Measurements from ENCODE around the gene ZMIZ1. TPM values are rescaled to one million over a fixed set of nuclear protein-coding genes. Genes with fewer than 3 reads are reported as not detected.

Gene ZMIZ1
- total RNA-seq, 1 experiment from 2014 or later = 15.4 TPM

DNA sequence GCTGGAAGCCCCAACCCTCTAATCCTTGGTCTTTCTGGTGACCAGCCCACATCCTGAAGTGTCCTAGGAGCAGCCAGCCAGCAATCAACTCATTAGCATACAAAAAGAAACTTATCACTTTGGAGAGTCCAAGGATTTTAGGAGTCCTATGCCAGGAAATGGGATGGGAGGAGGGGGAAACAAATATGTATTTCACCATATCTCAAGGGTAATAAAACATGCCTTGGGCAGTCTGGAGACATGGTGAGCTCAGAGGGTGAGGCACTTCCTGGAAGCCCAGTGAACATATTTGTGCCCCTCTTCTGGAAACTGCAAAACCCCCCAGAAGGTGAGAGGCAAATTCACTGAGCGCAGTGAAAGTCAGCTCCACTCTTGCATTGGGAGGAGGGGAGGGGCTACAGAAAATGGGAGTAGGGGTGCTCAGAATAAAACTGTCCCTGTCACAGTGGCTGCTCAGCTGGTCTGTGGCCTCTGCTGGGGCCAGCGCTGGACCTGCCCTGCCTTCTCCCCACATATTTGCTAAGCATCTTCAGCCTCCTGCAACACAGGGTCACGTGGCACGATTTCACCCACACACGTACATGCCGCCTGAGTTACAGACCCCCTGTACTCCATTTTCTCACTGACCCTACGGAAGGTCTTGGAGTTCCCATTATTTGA, 17.7 kb upstream of the ZMIZ1 start:
- DNase-seq (ENCODE audit: low read depth) = no peak

DNA sequence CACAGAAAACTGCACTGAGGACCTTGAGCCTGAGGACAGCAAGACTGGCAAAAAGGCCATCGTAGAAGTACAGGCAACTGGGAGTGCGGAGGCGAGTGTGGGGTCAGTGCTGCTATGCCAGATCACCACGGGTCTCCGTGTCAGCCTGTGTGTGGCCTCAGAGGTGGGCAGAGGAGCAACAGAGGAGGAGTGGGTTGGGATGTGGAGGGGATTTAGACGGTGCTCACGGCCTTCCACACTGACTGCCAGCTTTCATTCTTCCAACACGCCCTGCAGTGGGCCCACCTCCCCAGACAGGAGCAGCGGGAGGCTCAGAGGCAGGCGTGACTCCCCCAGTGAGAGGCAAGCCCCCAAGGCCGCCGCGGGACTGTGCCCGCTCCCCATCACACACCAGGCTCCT, 17.0 kb upstream of the ZMIZ1 start:
- no peak for DNase-seq (ENCODE audit: low read depth)

DNA sequence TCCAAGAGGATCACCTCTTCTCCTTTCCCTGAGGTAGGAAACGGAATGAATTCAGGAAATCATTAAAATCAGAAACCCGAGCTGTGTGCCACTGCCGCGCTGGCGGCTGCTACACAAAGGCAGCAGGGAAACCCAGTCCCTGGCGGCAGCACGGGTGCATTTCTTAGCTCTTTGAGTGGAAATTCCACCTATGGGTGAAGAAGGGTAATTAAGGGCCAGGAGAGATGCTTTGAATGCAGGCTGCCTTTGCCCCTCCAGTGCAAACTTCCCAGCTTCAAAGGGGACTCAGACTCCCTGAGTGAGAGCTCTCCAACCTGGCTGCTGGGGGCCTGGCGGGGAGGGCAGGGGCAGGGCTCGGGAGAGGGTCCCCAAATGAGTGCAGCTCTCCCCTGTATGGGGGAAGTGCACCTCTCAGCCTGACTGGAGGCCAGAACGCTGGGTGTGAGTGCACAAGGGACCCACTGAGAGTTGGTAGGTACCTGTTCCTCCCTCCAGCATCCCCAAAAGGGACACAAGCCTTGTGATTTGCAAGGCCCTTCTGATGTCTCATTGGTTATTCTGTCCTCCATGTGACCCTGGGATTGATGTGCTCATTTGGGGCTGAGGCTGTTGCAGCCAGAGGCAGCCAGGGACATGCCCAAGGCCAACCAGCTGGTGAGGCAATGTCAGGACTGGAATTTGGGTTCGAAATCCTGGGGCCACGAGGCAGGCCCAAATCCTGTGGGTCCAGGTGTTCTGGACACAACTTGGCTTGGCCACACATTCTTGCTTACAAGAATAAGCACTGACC, 16.3 kb upstream of the ZMIZ1 start:
- DNase-seq (ENCODE audit: low read depth) = no peak

DNA sequence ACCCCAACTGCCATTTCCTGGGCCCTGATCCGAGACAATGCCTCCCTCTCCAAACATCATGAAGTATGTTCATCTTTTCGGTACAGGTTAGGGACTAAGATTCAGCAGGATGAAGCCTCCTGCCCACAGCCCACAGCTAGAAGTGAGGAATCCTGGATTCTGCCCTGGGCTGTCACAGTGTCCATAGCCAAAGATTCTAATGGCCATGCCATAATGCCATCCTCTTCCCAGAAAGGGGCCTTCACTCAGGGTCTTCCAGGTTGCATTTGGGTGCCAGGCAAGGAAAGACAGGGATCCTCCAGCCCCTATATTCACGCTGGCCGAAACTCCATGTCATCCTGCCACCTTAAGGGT, 15.7 kb upstream of the ZMIZ1 start:
- DNase-seq (ENCODE audit: low read depth) = no peak

DNA sequence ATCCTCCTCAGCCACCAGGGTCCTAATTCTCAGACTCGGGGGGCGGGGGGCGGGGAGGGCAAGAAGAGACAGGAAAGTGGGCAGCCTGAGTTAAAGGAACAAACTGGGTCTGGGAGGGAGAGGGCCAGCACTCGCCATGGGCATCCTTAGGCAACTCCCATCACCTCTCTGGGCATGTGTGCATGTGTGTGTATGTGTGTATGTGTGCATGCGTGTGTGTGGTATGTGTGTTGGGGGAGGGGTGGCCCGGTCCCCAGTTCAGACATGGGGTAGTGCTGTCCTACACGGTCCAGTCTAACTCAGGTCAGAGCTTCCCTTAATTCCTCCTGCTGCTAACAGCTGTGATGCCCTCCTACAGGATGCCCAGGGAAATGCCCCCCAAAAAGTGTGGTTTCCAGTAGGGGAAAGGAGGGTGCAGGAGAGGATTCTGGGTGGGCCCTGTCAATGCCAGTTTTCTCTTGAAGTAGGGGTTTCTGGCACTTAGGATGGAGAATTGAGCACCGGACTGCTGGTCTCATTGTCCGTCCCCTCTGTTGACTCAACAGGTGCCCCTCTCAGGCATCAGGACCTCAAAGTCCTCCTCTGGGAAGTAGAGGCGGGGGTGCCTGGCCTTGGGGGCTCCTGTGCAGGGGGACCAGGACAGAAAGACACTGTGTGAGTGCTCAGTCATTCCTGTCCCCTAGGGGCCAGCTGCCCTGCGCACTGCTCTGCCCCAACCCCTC, 15.1 kb upstream of the ZMIZ1 start:
- no peak for DNase-seq (ENCODE audit: low read depth)

DNA sequence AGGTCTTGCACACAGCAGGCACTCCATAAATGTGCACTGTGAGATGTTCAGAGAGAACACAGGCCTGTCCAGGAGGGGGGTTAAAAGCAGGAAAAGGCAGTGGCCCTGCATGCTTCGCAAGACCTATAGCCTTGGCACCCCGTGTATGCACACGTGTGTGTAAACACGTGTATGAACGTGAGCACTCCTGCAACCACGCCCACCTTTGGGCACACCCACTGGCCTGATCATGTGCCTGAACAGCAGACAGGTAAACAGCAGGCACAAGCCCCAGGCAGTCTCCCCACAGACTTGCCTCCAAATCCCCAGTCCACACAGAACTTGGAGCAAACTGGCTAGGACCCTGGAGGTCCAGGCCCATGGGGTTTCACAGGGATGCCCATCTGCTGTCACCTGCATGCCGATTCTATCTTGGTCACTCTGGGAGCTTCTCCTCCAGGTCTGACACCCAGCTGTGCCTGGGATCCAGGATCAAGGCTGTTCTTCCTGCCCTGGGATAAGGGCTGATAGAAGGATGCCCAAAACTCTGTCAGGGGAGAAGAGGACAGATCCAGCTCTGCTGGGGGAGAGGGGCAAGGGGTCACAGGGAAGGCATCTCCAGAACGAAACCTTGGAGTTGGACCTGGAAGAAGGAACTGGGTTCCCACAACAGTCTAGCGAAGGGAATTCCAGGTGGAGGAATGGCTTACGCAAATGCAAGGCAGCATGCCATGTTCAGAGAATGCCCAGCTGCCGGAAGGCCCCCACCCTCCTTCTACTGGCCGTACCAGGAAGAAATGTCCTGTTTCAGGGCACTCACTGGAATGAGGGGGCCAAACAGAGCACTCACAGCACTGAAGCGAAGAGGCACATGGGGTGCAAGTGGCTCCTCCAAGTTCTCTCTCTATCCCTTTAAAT, 14.3 kb upstream of the ZMIZ1 start:
- DNase-seq (ENCODE audit: low read depth) = no peak

DNA sequence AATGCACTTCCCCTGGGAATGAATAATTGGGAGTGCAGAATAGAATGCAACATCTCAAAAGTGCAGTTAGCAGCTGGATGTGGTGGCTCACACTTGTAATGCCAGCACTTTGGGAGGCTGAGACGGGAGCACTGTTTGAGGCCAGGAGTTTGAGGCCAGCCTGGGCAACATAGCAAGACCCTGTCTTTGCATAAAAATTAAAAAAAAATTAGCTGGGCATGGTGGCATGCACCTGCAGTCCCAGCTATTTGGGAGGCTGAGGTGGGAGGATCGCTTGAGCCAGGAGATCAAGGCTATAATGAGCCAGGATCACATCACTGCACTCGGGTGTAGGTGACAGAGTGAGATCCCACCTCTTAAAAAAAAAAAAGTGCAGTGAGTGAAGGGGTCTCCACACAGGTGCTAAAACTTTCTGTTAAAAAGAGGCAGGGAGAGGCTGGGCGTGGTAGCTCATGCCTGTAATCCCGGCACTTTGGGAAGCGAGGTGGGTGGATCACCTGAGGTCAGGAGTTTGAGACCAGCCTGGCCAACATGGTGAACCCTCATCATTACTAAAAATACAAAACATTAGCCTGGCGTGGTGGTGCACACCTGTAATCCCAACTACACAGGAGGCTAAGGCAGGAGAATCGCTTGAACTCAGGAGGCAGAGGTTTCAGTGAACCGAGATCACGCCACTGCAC, 13.5 kb upstream of the ZMIZ1 start:
- DNase-seq (ENCODE audit: low read depth) = no peak

DNA sequence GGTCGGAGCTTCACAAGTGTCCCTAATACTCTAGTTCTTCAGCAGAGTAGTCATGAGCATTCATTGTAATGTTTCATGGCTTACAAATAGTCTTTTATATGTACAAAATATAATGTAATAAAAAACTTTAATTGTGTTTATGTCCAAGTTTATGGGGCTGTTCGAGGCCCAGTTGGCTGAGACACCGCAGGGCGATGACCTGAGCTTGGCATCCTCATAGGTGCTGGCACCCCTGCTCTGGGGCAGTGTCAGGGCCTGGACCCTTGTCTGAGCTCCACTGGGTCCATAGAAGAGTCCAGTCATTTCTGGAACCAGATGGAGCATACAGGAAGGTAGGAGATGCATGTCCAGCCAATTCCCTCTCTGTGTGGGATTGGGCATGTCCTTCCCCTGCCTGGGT, 12.9 kb upstream of the ZMIZ1 start:
- no peak for DNase-seq (ENCODE audit: low read depth)

DNA sequence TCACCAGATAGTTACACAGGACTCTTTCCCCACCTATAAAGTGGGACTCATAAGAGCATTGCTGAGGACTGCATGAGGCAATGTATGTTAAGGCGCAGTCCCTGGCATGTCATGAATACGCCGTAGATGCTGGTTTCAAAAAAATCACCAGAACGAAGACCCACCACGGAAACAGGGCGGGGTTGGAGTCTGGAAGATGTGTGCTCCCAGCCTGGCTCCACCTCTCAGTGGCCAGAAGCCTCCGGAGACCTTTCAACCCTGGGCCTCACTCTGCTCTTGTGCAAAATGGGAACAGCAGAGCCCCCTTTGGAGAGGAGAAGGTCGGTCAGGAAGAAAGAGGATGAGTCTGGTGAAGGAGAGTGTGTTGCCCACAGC, 12.4 kb upstream of the ZMIZ1 start:
- DNase-seq (ENCODE audit: low read depth) = no peak

DNA sequence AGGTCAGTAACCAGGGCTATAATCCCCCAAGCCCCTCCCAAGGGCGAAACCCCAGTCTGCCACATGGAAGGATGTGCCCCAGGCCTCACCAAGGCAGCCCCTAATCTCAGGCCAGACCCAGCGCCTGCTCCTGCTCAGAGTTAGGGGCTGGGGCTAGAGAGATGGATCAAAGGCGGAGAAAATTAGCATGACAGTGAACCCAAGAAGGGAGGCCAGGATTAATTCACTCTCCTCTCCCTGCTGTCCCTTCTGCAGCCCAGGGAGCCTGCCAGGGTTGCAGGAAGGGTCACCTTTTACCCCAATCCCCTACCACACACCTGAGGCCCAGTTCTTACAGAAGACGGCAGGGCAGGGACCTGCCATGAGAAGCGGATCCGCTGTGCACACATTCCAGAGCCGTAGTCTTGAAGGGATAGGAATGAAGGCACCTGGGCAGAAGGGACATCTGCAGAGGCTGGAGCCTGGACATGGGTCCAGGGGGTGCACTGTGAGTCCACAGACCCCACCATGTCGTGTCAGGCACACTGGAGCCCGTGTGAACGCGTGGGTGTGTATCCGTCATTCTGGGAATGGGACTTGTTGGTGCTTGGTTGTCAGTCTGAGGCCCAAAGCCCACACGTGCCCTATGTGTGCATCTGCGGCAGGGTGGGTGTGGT, 11.9 kb upstream of the ZMIZ1 start:
- DNase-seq (ENCODE audit: low read depth) = no peak

DNA sequence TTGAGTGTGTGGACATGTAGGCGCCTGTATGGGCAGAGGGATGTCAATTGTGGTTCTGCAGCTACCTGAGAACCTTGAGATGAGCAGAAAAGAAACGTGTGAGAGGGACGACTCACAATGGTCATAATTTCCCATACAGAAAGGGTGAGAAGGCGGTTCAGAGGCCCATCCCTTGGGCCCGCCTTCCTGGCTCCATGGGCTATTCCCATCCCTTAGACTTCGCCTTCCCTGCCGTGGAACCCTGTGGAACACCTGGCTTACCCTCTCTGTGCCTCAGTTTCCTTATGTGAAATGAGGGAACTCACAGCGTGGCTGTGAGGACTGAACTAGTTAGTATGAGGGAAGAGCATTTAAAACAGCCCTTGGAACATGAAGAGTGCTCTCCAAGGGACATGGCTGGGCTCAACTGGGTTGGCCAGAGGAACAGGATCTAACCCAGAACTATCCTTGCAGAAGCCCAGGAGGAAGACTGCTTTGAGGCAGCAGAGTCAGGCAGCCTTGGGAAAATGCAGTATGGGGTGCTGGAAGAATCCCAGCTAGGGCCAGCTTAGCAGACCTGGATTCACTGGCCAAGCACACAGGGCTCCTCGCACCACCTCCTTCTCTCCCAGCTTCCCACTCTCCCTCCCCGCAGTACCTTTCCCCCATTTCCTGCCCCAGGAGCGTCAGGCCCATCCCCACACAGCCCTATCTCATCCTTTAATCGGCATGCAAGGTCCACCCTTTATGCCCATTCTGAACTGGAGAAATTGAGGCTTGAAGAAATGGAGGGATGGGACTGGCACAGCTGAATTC, 11.1 kb upstream of the ZMIZ1 start:
- no peak for DNase-seq (ENCODE audit: low read depth)

DNA sequence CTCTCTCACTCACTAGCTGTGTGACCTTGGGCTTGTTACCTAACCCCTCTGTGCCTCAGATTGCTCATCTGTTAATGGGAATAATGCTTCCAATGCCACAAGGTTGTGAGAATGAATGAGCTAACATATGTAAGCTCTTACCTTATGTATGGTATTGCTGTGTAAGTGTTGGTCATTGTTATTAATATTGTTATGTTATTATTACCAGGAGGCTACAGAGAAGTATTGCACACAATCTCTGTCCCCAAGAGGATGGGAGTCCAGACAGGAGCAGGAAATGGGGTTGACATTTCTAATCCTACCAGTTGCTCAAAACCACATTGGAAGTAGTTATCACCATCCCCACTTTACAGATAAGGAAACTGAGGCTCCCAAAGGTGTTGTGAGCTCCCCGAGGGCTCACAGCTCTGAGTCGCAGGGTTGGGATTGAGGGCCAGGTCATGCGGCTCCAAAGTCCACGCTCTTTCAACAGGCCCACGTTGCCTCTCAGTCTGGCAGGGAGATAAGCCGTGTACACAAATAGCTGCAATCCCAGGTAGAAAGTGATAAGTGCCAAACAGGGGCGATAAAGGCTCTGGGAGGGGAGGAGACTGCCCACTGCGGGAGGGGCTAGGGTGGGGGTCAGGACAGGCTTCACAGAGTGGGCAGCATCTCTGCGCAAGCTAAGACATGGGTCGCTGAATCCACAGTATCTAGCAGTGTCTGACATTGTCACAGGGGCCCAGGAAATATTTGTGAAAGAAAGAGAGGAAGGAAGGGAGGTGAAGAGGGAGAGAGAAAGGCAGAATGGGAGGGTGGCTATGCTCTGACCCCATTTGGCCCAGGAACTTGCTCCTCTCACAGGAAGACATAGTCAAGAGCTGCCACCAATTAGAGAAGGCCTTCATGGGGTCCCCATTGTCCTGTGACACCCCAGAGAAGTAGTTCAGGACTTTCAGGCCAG, 9.6 kb upstream of the ZMIZ1 start:
- no peak for DNase-seq (ENCODE audit: low read depth)

DNA sequence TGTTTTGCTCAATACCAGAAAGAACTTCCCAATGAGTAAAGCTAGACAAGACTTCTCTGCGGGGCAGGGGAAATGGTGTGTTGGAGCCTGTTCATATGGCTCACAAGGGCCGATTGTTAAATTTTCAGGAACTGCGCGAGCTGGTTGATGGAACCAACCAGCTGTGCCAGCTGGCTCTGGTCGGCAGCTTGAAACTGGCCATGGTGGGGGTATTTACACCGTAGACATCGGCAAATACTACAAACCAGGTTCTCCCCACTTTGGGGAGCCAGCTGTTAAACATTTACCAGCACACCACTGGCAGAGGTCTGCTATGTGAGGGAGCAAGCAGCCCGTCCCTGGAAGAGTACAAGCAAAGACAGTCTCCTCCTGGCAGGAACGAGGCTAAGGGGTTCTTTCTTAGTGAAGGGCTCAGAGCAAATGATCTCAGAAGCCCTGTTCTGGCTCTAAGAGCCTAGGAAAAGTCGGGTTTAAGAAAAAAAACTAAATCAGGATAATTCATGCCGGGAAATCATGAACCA, 8.8 kb upstream of the ZMIZ1 start:
- no peak for DNase-seq (ENCODE audit: low read depth)

DNA sequence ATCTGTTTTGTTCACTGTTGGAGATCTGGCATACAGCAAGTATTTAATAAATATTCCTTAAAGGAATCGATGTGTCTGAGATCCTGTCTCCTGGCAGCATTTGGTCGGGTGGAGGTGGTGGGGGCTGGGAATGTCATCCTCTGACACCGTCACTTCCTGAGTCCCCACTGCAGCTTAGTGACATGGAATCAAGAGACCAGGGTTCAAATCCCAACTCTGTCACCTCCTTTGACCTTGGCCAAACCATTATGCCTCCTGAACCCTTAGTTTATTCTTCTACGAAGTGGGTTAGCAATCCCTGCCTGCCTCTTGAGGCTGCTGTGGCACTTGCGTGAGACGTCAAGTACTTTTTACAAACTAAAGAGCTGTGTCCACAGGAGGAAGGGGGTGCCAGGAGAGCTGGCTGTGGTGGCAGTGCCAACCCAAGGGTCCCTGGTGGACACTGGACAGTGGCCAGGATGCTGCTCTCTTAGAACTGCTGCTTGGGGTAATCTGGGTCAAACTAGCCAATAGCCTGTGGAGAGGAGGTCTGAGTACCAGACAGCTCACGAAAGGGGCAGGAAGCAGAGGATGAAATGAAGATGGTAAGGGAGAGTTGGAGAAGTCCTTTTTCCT, 8.0 kb upstream of the ZMIZ1 start:
- DNase-seq (ENCODE audit: low read depth) = no peak

DNA sequence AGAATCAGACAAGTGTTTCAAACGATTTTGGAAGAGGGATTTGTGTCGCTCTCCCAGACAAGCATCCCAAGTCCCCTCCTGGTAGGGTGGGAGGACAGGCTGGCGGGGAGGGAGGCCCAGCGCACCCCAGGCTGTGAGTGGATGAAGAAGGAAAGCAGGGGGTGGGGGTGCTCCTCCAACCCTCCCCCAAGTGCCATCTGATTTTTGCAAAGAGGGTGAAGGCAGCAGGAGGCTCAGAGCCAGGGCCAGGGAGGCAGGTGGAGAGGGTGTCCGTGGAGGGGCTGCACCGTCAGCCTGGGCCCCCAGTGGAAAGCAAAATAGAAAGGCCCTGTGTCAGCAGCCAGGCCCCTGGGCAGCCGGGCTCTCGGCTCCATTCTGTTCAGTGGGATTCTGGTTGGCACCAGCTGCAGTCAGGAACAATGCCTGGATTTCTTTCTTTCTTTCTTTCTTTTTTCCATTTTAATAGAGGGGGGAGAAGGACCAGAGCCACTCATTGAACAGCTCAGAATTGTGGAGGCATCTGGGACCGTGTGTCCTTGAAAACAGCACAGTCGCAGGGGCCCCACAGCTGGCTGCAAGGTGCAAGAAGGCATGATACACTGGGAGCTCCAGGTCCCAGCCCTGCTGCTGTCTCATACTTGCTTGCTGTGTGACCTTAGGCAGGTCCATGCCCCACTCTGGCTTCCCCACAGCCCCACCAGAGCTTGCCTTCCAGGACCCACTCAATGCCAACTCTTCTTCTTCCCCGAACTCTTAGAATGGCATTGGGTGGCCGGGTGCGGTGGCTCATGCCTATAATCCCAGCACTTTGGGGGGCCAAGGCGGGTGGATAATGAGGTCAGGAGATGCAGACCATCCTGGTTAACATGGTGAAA, 7.1 kb upstream of the ZMIZ1 start:
- DNase-seq (ENCODE audit: low read depth) = no peak

DNA sequence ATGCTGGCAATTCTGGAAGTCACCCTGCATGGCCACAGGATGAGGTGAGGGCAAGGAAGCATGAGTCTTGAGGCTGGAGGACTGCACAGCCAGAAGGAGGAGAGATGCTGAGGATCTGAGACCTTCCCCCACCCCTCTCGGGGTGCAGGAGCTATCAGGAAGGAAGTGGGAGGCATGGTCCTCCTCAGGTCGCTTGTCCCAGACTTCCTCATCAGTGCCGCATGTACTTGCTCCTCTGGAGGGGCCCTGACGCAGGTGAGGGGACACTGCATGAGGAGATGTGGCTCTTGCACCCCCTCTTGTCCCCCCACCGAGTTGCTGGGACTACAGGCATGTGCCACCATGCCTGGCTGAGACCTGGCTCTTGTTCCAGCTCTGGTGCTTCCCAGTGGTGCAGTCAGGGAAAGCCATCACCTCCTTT, 5.7 kb upstream of the ZMIZ1 start:
- DNase-seq (ENCODE audit: low read depth) = no peak

Measured in RPMI7951 (cell line).